ENCODE measurements around the gene ANXA5.

GRCh38 chr4:121739575-121739974 lies 42.8 kb upstream of the ANXA5 start:
- no peak for TF ChIP-seq GATA3 (IDR thresholded peaks at IDR 0.05; ENCODE audit: low read depth, low read length)
- no peak for TF ChIP-seq GATA2 (IDR thresholded peaks at IDR 0.05; ENCODE audit: low read depth, low read length)
